ENCODE data around the gene POLR2E. TPM values are rescaled to one million over a fixed set of nuclear protein-coding genes. Genes with fewer than 3 reads are reported as not detected.

Gene POLR2E
- total and polyA plus RNA-seq, 2 donors (not counting 1 experiment from before 2014, with no cell fraction given): 103 to 121 TPM

- peak within 1 kb of the TSS; percentile 55 to 99 (median 90) for H3K4me3 ChIP-seq (ENCODE audit: control extremely low read depth in 1 of 5, extremely low read depth in 1 of 5, insufficient read depth in 1 of 5, low read depth in 2 of 5, low read length in 4 of 5)
- H4K20me1 ChIP-seq (ENCODE audit: control insufficient read depth, insufficient read depth, low read length, poor library complexity, severe bottlenecking): peaks cover 68% of the 10 kb centered on the region
- H3K4me2 ChIP-seq (replicated peaks; ENCODE audit: low read depth, low read length, poor library complexity, severe bottlenecking): peak within 1 kb of the TSS; percentile 91
- POLR2A ChIA-PET: interaction anchor here (0.6 to 6.3 kb wide), 22 partner anchors 8 to 1617 kb away, joined by 3 to 97 read pairs (median 5); partner anchors contain the start of genes ABCA7, ATP5F1D, CNN2 and GPX4
- peaks cover 0 to 25% (median 0%) of the 10 kb centered on the region in 3 donors for H3K9me3 ChIP-seq (ENCODE audit: control extremely low read depth in 1 of 3, control insufficient read depth in 2 of 3, insufficient read depth in 1 of 3, low read length in 2 of 3)
- H2AFZ ChIP-seq (ENCODE audit: insufficient read depth, low read depth, low read length, poor library complexity, severe bottlenecking): peak within 1 kb of the TSS; percentile 38
- ATAC-seq (ENCODE audit: low read depth) (peak; percentile 56), DNase-seq (peak; percentile 85)
- peaks cover 0 to 33% of the 10 kb centered on the region in 2 experiments for H3K36me3 ChIP-seq (replicated peaks in 1 of 2; ENCODE audit: control extremely low read depth in 1 of 2, control insufficient read depth in 1 of 2, extremely low read depth in 1 of 2, insufficient read depth in 2 of 2, low read length in 1 of 2)
- peak within 1 kb of the TSS; percentile 96 for H3K4me3 Mint-ChIP-seq
- WGBS (ENCODE audit: insufficient coverage): 2% methylated on average over 61 of the region's 61 CpGs
- peaks cover 51% of the 10 kb centered on the region for H3K79me2 ChIP-seq (ENCODE audit: control insufficient read depth, insufficient read depth, low read length)
- H3K27ac Mint-ChIP-seq: peak within 1 kb of the TSS; percentile 97
- TF ChIP-seq CTCF (IDR thresholded peaks at IDR 0.05): no peak
- no peak for TF ChIP-seq EZH2 (IDR thresholded peaks at IDR 0.05; ENCODE audit: borderline replicate concordance, insufficient read depth, low read depth, low read length, poor library complexity, severe bottlenecking)
- CTCF ChIA-PET: interaction anchor here (0.6 to 5.2 kb wide), 15 partner anchors 9 to 208 kb away, joined by 3 to 56 read pairs (median 6); partner anchors contain the start of genes ABCA7, CNN2, FAM174C and POLR2E
- peak within 1 kb of the TSS; percentile 94 for H3K9ac ChIP-seq (ENCODE audit: low read length)
- peaks cover 44 to 68% of the 10 kb centered on the region in 2 donors for H3K4me1 ChIP-seq (ENCODE audit: control insufficient read depth in 2 of 2, insufficient read depth in 2 of 2, low read length in 2 of 2)
- no peaks in the 10 kb centered on the region for H3K27me3 ChIP-seq (replicated peaks in 1 of 4; ENCODE audit: control extremely low read depth in 1 of 4, control insufficient read depth in 3 of 4, insufficient read depth in 4 of 4, low read length in 3 of 4)
- no peaks in the 10 kb centered on the region for H3K27me3 Mint-ChIP-seq
- H3K9me3 Mint-ChIP-seq (ENCODE audit: insufficient read depth): no peaks in the 10 kb centered on the region
- peaks cover 37% of the 10 kb centered on the region for H3K4me1 Mint-ChIP-seq
- intact Hi-C loops (cut with micrococcal nuclease): loop anchor here (5.0 to 10.0 kb wide), 2 partner anchors 35 to 142 kb away; partner anchors contain the start of genes ARID3A and GPX4
- H3K27ac ChIP-seq (ENCODE audit: low read length in 2 of 2): peak within 1 kb of the TSS; percentile 77 to 87
Observed at GRCh38 chr19:1066748-1067340, 28.3 kb downstream of the POLR2E start, which contains the start of gene ARHGAP45. ARHGAP45 (plus strand) TSS chr19:1067167; CDS start chr19:1067406, 239 bp downstream.

Data from B cell (primary cell).